ENCODE data around the gene MBTPS1. TPM values are rescaled to one million over a fixed set of nuclear protein-coding genes. Genes with fewer than 3 reads are reported as not detected.

MBTPS1 gene
- total and polyA plus RNA-seq, 9 of the 15 experiments (the other 6 are each of a cell fraction or from before 2014, with no cell fraction given): 2.8 to 57.6 (median 43.8) TPM

- TF ChIP-seq, protein P1, sequence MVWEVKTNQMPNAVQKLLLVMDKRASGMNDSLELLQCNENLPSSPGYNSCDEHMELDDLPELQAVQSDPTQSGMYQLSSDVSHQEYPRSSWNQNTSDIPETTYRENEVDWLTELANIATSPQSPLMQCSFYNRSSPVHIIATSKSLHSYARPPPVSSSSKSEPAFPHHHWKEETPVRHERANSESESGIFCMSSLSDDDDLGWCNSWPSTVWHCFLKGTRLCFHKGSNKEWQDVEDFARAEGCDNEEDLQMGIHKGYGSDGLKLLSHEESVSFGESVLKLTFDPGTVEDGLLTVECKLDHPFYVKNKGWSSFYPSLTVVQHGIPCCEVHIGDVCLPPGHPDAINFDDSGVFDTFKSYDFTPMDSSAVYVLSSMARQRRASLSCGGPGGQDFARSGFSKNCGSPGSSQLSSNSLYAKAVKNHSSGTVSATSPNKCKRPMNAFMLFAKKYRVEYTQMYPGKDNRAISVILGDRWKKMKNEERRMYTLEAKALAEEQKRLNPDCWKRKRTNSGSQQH (CRISPR knock-in tag; IDR thresholded peaks at IDR 0.05): no peak
- no peak for TF ChIP-seq ZBTB40 (IDR thresholded peaks at IDR 0.05)
- TF ChIP-seq ZBTB40 (CRISPR knock-in tag; IDR thresholded peaks at IDR 0.05): no peak
- peak; percentile 78 for TF ChIP-seq FOSL1 (tag; conservative IDR thresholded peaks at IDR 0.05)
- TF ChIP-seq NCOA2 (IDR thresholded peaks at IDR 0.05; ENCODE audit: partially characterized antibody in 2 of 2): no peak
- peak; percentile 49; the same call in 1 of the 2 replicates for TF ChIP-seq GABPB1 (CRISPR knock-in tag; IDR thresholded peaks at IDR 0.05)
- no peak for TF ChIP-seq GABPA (tag; conservative IDR thresholded peaks at IDR 0.05; ENCODE audit: low read depth)
- no peak; a peak in 1 of 4 replicates for TF ChIP-seq TRIM24 (IDR thresholded peaks at IDR 0.05)
- peak in 1 of 2 experiments; percentile 13 for TF ChIP-seq E2F6 (IDR thresholded peaks at IDR 0.05; ENCODE audit: borderline replicate concordance in 1 of 2, extremely low read depth in 1 of 2, insufficient read depth in 1 of 2, insufficient read length in 1 of 2, low read depth in 1 of 2, low read length in 1 of 2, poor library complexity in 1 of 2, severe bottlenecking in 1 of 2)
- TF ChIP-seq E2F3 (CRISPR knock-in tag; IDR thresholded peaks at IDR 0.05): no peak
- TF ChIP-seq CAMTA2 (CRISPR knock-in tag; conservative IDR thresholded peaks at IDR 0.05): no peak
- TF ChIP-seq FIP1L1 (IDR thresholded peaks at IDR 0.05; ENCODE audit: low read depth, low read length, poor library complexity, severe bottlenecking): no peak
- no peak for TF ChIP-seq ZNF79 (CRISPR knock-in tag; IDR thresholded peaks at IDR 0.05; ENCODE audit: low read depth)
These were observed 53.8 kb downstream of the MBTPS1 start (continued) for GRCh38 chr16:84062734-84063640.
